SK-N-SH (cell line): Measurements from ENCODE around the gene VASH2.

Experiments used
- CTCF ChIP-seq: fragments of 200-600 bp; sonication (generic); IDR thresholded peaks from 2 replicates; pipeline ENCODE4 v1.6.1; 2017; ENCODE audit warnings: antibody characterized with exemption, mild to moderate bottlenecking, moderate library complexity
- ELF1 ChIP-seq: IDR thresholded peaks from 2 replicates; pipeline ENCODE4 v1.4.0; 2012
- EP300 ChIP-seq, 2 experiments: IDR thresholded peaks; 2 replicates each; pipeline versions ENCODE4 v1.4.0 to v1.6.1; 2012; ENCODE audit warnings: borderline replicate concordance in 1 of 2, low read depth in 1 of 2, low read length in 1 of 2
- GATA2 ChIP-seq: sonication (generic); formaldehyde crosslinking; IDR thresholded peaks from 2 replicates; pipeline ENCODE4 v1.5.0; 2020; ENCODE audit warnings: mild to moderate bottlenecking, missing genetic modification reagents
- JUND ChIP-seq: IDR thresholded peaks from 2 replicates; pipeline ENCODE4 v1.4.0; 2012
- POLR2AphosphoS5 ChIP-seq: IDR thresholded peaks from 2 replicates; pipeline ENCODE4 v1.6.1; 2012; ENCODE audit warnings: low read depth, low read length
- RAD21 ChIP-seq: IDR thresholded peaks from 2 replicates; pipeline ENCODE4 v1.6.1; 2012; ENCODE audit warnings: mild to moderate bottlenecking, low read length
- REST ChIP-seq: IDR thresholded peaks from 2 replicates; pipeline ENCODE4 v1.6.1; 2012; ENCODE audit warnings: mild to moderate bottlenecking, low read depth, low read length, moderate library complexity
- SIN3A ChIP-seq: IDR thresholded peaks from 2 replicates; pipeline ENCODE4 v1.6.1; 2012; ENCODE audit warnings: low read depth, mild to moderate bottlenecking, low read length, moderate library complexity, borderline replicate concordance
- TAF1 ChIP-seq: IDR thresholded peaks from 2 replicates; pipeline ENCODE4 v1.6.1; 2012; ENCODE audit warnings: low read depth, mild to moderate bottlenecking, low read length, moderate library complexity, borderline replicate concordance
- TEAD4 ChIP-seq: IDR thresholded peaks from 2 replicates; pipeline ENCODE4 v1.4.0; 2012; ENCODE audit warnings: mild to moderate bottlenecking, borderline replicate concordance; ENCODE audit not compliant: insufficient read depth
- TF ChIP-seq, protein P1 (sequence below): fragments of 150-350 bp; IDR thresholded peaks from 2 replicates; pipeline ENCODE4 v1.6.1; 2017; ENCODE audit warnings: antibody characterized with exemption, low read length, low read depth, borderline replicate concordance

DNA sequence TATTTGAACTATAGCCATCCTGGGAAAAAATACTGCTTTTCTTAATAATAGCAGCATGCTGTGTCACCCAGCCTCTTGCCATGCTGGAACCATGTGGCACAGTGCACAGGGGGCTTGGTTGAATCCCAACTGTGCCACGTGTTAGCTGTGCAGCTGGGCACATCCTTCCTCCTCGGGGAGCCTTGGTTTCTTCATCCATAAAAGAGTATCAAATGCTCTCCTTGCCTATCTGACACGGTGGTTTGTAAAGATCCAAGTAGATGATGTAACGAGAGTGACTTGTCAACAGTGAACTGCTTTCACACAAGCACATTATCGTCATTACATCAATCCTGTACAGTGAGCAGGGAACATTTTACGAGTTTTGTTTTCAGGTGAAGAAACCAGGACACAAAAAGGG is 24.4 kb downstream of the VASH2 start:
- no peak for TF ChIP-seq REST
- TF ChIP-seq CTCF: no peak
- TF ChIP-seq POLR2AphosphoS5: no peak
- TF ChIP-seq GATA2 (CRISPR knock-in tag): no peak
- TF ChIP-seq RAD21: no peak
- TF ChIP-seq EP300 (IDR thresholded peaks at IDR 0.05; ENCODE audit: borderline replicate concordance in 1 of 2, low read depth in 1 of 2, low read length in 1 of 2): no peak
- no peak for TF ChIP-seq ELF1
- TF ChIP-seq, protein P1, sequence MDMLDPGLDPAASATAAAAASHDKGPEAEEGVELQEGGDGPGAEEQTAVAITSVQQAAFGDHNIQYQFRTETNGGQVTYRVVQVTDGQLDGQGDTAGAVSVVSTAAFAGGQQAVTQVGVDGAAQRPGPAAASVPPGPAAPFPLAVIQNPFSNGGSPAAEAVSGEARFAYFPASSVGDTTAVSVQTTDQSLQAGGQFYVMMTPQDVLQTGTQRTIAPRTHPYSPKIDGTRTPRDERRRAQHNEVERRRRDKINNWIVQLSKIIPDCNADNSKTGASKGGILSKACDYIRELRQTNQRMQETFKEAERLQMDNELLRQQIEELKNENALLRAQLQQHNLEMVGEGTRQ: no peak
- no peak for TF ChIP-seq SIN3A
- TF ChIP-seq TAF1: no peak
- no peak for TF ChIP-seq TEAD4
- TF ChIP-seq JUND: no peak
